LNCaP clone FGC (cell line): ENCODE measurements around the gene CRYGN.

Source experiments
- DNase-seq: peaks from one replicate; pipeline ENCODE4 v3.0.0-alpha.2; 2011; ENCODE audit warnings: low read depth
- H3K4me3 ChIP-seq: 2 replicates; pipeline ENCODE4 v1.5.1; 2011; ENCODE audit warnings: mild to moderate bottlenecking, low read depth, low read length, control low read depth
- TF ChIP-seq, protein P1 (sequence below): IDR thresholded peaks from 2 replicates; pipeline ENCODE4 v1.5.1; 2012; ENCODE audit warnings: mild to moderate bottlenecking; ENCODE audit not compliant: control insufficient read depth, insufficient read depth; ENCODE audit errors: extremely low read depth

CRYGN gene

DNA sequence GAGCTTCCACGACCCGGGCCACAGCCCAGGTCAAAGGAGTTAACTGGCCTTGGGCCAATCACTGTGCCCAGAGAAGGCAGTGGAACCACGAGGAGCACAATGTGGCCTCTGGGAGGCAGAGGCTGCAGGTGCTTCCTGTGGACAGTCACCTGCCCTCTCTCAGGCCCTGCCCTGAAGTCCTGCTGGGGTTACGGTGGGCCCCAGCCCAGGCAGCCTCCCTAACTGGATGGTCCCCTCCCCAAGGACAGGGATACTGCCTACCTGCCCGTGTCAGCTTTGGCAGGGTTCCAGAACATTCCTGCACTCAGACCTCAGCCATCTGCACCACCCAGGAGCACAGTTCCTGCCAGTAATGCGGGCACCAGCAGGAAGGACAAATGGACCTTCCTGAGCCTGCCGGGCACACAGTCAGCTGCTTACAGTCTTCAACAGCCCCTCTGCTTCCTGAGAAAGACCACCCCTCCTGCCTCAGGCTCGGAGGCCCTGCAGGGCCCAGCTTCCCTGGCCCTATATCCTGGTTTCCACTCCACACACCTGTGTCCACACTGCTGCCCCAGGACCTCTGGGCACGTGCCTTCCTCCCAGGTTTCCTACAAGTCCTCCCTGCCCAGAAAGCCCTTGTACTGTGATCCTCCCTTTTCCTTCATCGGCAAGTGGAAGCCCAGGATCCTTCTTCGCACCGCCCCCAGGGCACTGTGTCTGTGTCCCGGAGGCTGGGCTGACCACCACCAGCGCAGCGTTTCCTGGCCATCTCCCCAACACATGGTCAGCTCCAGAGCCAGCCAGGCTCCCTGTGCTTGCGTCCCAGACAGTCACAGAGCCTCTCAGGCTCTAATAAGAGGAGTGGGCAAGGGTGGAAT is 53.4 kb downstream of the CRYGN start:
- DNase-seq = peak; percentile 17
- TF ChIP-seq, protein P1, sequence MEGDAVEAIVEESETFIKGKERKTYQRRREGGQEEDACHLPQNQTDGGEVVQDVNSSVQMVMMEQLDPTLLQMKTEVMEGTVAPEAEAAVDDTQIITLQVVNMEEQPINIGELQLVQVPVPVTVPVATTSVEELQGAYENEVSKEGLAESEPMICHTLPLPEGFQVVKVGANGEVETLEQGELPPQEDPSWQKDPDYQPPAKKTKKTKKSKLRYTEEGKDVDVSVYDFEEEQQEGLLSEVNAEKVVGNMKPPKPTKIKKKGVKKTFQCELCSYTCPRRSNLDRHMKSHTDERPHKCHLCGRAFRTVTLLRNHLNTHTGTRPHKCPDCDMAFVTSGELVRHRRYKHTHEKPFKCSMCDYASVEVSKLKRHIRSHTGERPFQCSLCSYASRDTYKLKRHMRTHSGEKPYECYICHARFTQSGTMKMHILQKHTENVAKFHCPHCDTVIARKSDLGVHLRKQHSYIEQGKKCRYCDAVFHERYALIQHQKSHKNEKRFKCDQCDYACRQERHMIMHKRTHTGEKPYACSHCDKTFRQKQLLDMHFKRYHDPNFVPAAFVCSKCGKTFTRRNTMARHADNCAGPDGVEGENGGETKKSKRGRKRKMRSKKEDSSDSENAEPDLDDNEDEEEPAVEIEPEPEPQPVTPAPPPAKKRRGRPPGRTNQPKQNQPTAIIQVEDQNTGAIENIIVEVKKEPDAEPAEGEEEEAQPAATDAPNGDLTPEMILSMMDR = 0 out of 2 replicates have a peak, but pooled peaks have one; percentile 7
- H3K4me3 ChIP-seq = no peak overlapping the region

DNA sequence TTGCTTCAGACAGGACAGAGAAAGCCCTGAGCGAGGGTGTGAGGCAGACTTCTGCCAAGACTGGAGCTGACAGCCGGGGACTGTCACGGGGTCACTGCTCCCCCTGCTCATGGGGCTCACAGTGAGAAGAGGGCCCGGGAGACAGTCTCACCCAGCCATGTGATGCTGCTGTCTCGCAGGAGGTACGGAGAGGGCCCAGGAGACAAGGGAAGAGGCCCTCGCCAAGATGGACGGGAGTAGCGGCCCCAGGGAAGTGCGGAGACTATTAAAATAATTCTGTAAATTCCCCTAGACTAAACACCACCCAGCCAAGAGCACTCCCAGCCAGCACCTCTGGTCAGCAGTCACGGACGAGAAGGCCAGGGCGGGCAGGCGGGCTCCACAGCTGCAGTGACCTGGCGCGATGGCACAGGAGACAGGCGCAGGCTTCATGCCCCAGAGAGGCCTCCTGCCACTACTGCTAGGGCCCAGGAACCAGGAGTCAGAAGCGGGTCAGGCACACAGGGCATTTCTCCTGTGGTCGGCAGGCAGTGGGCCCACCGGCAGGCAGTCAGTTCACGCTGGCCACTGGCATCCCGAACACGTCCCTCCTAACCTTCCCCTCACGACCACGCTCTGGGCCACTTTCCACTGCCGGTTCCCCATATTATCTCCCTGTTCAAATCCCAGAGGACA is 54.2 kb downstream of the CRYGN start:
- H3K4me3 ChIP-seq = no peak overlapping the region
- TF ChIP-seq, protein P1 = no peak
- no peak for DNase-seq

DNA sequence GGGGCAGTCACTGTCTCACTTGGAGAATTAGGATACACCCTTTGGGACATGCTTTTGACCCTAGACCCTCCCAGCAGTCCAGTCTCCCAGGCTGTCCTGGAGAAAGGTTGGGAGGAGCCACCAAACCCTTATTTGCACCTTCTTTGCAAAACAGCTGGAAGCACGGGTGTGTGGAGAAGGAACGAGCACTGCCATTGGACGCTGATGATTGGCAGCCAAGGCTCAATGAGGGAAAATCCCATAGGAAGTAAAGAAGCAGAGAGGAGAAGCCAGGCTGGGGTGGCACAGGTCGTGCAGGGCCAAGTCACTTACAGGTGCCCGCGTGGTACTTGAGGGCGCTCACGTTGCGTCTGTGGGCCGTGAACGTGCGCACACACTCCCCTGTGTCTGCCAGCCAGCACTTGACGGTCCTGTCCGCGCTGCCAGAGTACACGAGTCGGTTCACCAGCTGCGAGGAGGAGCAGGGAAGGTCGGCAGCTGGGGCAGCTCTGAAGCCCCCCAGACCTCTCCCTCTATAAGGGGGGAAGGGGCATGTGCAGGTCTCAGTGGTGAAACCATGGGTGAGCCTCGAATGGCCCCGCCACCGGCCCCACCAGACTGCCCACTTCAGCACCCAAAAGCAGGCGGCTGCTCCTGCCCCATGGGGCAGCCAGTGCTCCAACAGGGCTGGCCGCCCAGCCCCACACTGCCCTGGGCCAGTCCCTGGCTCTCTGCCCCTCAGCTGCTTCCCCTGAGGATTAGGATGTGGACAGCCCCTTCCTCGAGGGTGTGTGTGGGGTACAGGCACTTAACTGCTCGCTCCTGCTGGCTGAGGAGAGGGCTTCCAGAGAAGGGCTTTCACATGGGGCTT is 54.9 kb downstream of the CRYGN start:
- TF ChIP-seq, protein P1 = no peak
- H3K4me3 ChIP-seq = no peak overlapping the region
- no peak for DNase-seq

DNA sequence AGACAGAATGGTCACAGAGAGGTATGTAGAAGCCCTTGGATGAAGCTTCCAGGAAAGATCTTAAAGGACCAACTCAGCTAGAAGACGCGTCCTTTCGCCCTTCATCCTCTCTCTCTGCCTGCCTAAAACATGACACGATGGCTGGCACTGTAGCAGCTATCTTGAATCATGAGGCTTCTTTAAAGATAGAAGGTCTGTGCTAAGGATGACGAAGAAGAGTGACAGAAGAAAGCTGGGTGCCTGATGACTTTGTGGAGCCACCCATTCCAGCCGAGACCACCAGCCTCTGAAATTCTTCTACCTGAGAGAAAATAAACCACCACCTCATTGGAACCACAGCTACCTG is 55.6 kb downstream of the CRYGN start:
- H3K4me3 ChIP-seq = no peak overlapping the region
- TF ChIP-seq, protein P1 = no peak
- DNase-seq = no peak

DNA sequence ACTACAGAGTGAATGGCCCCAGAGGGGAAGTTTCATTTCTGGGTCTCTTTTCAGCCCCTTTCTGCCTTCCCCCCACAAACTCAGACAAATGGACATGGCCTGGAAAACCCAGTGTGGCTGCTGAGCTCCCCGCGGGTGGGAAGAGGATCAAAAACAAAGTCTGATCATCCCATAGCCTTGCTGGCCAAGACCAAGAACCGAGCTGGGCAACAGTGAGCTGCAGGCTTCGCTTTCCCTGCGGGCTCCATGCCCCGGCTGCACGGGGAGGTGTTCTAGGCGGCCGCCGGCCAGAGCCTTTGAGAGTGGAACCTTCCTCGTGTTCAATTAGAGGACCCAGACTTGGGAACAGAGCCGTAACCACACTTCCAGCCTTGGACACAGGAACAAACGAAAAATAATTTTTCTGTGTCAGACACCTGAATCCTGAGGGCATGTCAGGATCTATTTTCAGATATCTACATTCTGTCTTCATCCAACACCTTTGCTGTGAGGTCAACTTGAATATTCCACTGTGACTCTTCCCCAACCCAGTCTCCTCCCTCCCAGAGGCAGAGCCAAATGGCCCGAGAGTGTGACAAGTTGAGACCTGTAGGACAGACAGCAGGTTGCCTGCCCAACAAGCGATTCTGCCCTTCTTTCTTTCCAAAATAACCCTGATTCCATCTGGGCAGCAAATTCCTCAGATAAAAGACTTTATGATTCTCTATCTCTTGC is 56.1 kb downstream of the CRYGN start:
- DNase-seq = no peak
- TF ChIP-seq, protein P1 = no peak
- H3K4me3 ChIP-seq = no peak overlapping the region

DNA sequence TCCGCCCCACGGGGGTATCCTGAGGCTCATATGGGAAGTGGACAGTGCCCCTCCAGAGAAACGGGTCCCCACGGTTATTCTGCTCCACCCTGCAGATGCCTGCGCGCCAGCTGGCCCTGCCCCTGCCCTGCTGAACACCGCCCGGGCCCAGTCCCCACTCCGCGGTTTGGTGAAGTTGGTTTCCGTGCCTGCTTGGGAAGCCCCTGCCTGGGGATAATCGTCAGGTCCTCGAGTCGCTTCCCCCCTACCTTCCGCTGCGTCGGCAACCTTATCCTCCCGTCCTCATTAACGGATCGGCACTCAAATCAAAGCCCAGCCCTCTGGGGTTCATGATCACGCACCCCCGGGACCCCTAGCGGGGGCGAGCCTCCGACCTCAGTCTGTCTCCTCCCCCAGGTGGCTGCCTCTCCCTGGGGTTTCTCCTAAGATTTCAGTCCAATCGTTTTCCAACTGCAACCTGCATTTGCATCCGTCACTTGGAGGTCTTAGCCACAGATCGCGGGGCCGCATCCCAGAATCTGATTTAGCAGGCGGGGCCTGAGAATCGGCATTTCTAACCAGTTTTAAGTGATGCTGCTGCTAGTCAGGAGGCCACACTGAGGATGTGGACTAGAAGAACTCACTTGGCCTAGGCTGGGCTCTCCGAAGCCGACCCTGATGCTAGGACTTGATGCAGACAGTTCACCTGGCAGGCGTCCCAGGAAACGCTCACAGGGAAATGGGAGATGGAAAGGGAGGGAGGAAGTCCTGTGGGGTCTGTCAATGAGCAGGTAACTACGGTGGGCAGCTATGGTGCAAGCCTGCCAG is 57.7 kb downstream of the CRYGN start:
- DNase-seq = no peak
- no peak overlapping the region for H3K4me3 ChIP-seq
- TF ChIP-seq, protein P1 = no peak
